Stomach (tissue), 4 donors: Measurements from ENCODE around the gene PRKCZ.

Experiments
- EP300 ChIP-seq: sonication (generic); formaldehyde crosslinking; IDR thresholded peaks from one replicate; pipeline ENCODE4 v1.6.1; 2017; ENCODE audit warnings: antibody characterized with exemption
- POLR2A ChIP-seq, 4 donors: fragments of 450-650 bp; IDR thresholded peaks; one replicate each; pipeline ENCODE4 v1.6.1; 2016; ENCODE audit warnings: antibody characterized with exemption in 4 of 4, control low read depth in 2 of 4, mild to moderate bottlenecking in 1 of 4, moderate library complexity in 1 of 4
- TF ChIP-seq, protein P1 (sequence below), 7 experiments: fragments of 450-650 bp in 4 of 7; fragments of 200-600 bp in 3 of 7; sonication (generic) in 3 of 7; IDR thresholded peaks; one replicate each; pipeline ENCODE4 v1.5.1; 2016 to 2019; ENCODE audit warnings: antibody characterized with exemption in 7 of 7, control low read depth in 2 of 7, mild to moderate bottlenecking in 1 of 7

DNA sequence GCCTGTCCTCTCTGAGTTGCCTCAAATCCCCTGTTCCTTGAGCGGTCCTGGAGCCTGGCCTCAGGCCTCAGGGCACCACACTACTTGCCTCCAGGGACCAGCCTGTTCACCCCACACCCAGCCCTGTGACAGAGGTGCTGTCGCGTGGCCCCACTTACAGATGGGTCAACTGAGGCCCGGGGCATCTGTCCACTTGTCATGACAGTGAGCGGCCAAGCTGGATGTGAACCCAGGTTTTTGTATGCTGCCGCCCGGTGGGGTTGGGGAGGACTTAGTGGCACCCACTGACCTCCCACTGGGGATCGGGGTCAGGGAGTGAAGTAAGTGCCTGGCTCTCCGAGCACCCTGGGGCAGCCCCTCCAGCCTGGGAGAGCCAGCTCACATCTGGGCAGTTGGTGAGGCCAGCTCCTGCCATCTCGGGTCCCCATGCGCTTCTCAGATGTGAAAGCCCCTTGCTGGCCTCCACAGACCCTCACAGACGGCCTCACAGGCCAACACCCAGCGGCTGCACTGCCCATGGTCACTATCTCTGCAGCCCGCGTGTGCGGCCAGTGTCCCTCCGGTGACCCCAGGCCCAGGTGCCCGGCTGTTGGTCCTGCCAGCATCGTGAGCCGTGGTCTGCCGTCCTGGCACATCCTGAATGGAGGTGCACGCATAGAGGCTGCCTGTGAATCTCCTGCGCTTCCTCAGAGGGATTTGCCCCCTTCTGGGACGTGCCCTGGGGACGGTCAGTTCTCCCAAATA, 153.6 kb downstream of the PRKCZ start:
- TF ChIP-seq, protein P1, sequence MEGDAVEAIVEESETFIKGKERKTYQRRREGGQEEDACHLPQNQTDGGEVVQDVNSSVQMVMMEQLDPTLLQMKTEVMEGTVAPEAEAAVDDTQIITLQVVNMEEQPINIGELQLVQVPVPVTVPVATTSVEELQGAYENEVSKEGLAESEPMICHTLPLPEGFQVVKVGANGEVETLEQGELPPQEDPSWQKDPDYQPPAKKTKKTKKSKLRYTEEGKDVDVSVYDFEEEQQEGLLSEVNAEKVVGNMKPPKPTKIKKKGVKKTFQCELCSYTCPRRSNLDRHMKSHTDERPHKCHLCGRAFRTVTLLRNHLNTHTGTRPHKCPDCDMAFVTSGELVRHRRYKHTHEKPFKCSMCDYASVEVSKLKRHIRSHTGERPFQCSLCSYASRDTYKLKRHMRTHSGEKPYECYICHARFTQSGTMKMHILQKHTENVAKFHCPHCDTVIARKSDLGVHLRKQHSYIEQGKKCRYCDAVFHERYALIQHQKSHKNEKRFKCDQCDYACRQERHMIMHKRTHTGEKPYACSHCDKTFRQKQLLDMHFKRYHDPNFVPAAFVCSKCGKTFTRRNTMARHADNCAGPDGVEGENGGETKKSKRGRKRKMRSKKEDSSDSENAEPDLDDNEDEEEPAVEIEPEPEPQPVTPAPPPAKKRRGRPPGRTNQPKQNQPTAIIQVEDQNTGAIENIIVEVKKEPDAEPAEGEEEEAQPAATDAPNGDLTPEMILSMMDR (IDR thresholded peaks at IDR 0.05) = no peak
- TF ChIP-seq EP300 (no peak), POLR2A (IDR thresholded peaks at IDR 0.05) (no peak)
